ENCODE measurements around the gene RFPL1.
A peak's percentile ranks its signal among the peaks of the same experiment; 100 is the strongest.

The RFPL1 gene

GRCh38 chr22:29476116-29476515 is 37.7 kb downstream of the RFPL1 start:
- POLR2A ChIA-PET (ENCODE audit: low non-redundant PET): no interaction called here

GRCh38 chr22:29477723-29478318 is 39.4 kb downstream of the RFPL1 start:
- CTCF ChIA-PET: no interaction called here
- DNase-seq (ENCODE audit: low spot score): no peak
- POLR2A ChIA-PET (ENCODE audit: low non-redundant PET): no interaction called here

More at GRCh38 chr22:29476116-29476515, 37.7 kb downstream of the RFPL1 start:
- no peak for DNase-seq (ENCODE audit: low spot score)
- H3K27ac ChIP-seq: no peak overlapping the region
- CTCF ChIA-PET: no interaction called here
- TF ChIP-seq, protein P1, sequence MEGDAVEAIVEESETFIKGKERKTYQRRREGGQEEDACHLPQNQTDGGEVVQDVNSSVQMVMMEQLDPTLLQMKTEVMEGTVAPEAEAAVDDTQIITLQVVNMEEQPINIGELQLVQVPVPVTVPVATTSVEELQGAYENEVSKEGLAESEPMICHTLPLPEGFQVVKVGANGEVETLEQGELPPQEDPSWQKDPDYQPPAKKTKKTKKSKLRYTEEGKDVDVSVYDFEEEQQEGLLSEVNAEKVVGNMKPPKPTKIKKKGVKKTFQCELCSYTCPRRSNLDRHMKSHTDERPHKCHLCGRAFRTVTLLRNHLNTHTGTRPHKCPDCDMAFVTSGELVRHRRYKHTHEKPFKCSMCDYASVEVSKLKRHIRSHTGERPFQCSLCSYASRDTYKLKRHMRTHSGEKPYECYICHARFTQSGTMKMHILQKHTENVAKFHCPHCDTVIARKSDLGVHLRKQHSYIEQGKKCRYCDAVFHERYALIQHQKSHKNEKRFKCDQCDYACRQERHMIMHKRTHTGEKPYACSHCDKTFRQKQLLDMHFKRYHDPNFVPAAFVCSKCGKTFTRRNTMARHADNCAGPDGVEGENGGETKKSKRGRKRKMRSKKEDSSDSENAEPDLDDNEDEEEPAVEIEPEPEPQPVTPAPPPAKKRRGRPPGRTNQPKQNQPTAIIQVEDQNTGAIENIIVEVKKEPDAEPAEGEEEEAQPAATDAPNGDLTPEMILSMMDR (conservative IDR thresholded peaks at IDR 0.05; ENCODE audit: low read depth): no peak

GRCh38 chr22:29478326-29479276 is 40.2 kb downstream of the RFPL1 start:
- CTCF ChIA-PET: no interaction called here

More at GRCh38 chr22:29477723-29478318, 39.4 kb downstream of the RFPL1 start:
- H3K27ac ChIP-seq: no peak overlapping the region
- TF ChIP-seq, protein P1 (conservative IDR thresholded peaks at IDR 0.05; ENCODE audit: low read depth): no peak

GRCh38 chr22:29479417-29480261 is 41.3 kb downstream of the RFPL1 start, which contains the start of gene NEFH:
NEFH (plus strand) TSS chr22:29480218; CDS start chr22:29480263, 45 bp downstream.
- CTCF ChIA-PET: no interaction called here
- H3K27ac ChIP-seq: no peak within 1 kb of the TSS
- POLR2A ChIA-PET (ENCODE audit: low non-redundant PET): no interaction called here
- TF ChIP-seq, protein P1 (conservative IDR thresholded peaks at IDR 0.05; ENCODE audit: low read depth): no peak
- no peak for DNase-seq (ENCODE audit: low spot score)

More at GRCh38 chr22:29478326-29479276, 40.2 kb downstream of the RFPL1 start:
- TF ChIP-seq, protein P1 (conservative IDR thresholded peaks at IDR 0.05; ENCODE audit: low read depth): no peak
- no peak overlapping the region for H3K27ac ChIP-seq
- POLR2A ChIA-PET (ENCODE audit: low non-redundant PET): no interaction called here
- DNase-seq (ENCODE audit: low spot score): peak; percentile 41

DNA sequence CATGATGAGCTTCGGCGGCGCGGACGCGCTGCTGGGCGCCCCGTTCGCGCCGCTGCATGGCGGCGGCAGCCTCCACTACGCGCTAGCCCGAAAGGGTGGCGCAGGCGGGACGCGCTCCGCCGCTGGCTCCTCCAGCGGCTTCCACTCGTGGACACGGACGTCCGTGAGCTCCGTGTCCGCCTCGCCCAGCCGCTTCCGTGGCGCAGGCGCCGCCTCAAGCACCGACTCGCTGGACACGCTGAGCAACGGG is 41.8 kb downstream of the RFPL1 start:
- TF ChIP-seq, protein P1 (conservative IDR thresholded peaks at IDR 0.05; ENCODE audit: low read depth): no peak

More for the DNA sequence above, 41.8 kb downstream of the RFPL1 start:
- CTCF ChIA-PET: interaction anchor here (0.6 kb wide), 1 partner anchor 15 kb away, joined by 3 read pairs; no protein-coding TSS in a partner anchor
- POLR2A ChIA-PET (ENCODE audit: low non-redundant PET): no interaction called here
- DNase-seq (ENCODE audit: low spot score): no peak
- no peak overlapping the region for H3K27ac ChIP-seq
